DMS153 (cell line): ENCODE results near the gene TPBGL.

Experiments
- DNase-seq: peaks from one replicate; lab custom pipeline; 2025; lab: John Stamatoyannopoulos, UW

TPBGL gene

DNA sequence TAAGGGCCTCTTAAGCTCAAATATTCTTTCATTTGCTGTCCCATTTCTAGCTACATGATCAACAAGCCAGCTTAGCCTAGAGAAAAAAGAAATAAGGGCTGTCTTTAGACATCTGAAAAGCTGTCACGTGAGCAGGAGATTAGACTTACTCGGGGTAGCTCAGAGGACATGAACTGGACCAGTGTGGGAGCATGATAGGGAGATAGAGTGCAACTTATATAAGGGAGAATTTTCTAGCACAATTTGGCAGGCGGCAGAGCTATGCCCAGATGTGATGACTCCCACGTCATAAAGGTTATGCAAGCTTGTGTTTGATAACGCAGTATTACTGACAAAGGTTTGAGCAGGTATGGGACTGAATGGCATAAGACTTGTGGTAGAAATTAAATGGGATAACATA lies 28.2 kb upstream of the TPBGL start:
- no peak for DNase-seq

DNA sequence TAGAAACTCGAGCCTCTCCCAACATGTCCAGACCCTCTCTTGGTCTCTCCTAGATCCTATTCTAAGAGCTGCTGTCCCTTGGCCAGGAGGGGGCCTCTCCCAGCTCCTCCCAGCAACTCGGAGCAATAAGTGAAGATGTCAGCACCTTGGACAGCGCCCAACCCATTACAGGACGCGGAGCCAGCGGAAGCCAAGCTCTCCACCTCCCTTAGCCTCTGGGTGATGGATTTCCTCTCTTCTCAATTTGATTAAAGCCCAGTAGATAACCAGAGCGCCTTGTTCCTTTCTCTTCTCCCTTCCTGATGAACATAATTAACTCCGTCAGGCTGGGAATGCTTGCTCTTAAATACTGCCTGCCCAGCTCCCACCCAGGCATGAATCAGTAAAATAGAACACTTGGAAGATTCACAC lies 26.2 kb upstream of the TPBGL start:
- DNase-seq, result no peak

DNA sequence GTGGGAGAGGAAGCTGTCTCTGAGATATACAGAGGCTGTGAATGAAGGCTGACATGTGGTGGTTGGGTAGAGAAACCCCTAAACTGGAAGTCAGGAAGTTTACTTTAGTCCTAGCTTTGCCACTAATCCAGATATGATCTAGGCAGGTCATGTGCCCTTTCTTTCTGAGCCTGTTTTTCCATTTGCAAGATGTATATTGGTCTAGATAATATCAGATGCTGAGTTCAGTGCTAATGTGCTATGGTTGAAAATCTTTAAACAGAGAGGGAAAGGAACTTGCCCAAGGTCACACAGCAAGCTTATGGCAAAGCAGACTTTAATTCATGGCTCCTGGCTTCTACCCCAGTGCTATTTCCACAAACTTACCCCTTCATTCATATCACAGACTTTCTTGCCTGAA lies 25.7 kb upstream of the TPBGL start:
- no peak for DNase-seq

DNA sequence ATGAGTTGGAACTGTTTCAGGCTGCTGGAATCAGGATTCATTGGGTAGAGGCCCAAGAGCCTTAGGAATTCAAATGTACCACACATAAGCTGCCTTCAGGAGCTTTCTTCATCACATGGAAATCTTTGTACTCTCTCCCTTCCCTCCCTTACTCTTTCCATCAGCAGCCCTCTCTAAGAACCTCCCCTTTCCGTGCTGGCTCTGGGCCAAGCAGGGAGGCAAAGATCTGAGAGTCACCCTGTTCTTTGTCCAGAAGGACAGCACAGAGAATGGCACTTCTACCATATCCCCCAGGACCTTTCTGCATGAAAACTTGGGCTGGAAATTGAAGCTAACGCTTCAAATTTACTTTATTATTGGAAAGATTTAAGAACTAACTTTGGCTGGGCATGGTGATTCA lies 20.7 kb upstream of the TPBGL start:
- DNase-seq, result no peak

DNA sequence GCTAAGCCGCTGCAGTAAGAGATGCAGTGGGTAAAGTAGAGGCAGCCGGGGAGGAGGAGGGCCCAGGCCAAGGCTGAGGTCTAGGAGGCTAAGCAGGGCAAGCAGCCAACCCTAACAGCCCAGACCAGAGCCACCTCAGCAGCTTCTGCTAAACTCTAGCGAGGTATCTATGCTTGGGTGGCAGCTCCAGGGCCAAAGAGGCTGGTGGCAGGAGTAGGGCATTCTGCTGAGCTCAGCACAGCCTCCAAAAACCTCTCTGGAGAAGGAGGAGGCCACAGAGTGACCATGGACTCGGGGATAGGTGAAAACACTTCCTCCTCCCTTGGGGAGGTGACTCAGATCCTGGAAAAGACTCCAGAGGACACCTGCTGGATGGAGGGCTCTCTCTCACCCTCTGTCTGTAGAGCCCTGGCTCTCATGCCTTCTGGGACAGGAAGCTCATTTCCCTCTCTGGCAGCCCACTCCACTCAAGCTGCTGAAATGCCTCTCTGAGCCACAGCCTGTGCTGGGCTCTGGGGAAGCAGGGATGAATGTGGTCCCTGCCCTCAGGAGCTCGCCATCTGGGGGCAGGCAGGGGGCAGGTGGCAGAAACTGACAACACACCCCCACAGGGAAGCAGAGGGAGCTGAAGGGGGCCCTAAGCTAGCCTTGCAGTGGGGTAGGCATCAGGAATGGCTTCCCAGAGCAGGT lies 16.5 kb upstream of the TPBGL start:
- no peak for DNase-seq

DNA sequence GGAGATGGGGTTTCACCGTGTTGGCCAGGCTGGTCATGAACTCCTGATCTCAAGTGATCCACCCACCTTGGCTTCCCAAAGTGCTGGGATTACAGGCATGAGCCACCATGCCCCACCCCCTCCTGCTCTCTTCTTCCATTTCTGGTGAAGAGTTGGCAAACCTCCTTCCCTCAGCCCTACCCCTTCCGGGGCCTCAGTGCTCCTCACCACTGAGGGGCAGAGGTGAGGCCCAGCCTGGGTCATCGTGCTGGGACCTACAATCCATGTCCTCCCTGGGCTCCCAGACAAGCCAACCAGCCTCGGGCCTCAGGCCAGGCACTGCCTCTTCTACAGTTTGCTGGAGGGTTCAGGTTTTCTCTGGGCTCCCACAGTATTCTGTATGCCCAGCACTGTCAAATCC lies 14.8 kb upstream of the TPBGL start:
- no peak for DNase-seq

DNA sequence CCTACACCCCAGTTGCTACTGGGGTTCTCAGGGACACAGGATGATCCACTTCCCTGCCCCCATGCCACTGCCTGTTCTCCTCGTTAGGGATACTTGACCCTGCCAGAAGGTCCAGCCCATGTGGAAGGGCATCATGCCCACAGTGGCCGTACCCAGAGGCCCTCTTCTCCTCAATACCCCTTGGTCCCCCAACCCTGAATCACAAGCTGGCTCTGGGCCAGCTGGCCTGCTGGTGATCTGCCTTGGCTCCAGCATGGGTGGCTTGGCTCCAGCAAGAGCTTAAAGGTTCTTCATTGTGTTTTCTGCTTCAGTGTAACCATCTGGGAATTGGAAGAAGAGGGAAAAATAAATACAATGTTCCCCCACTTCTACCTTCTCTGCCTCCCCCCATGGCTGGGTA lies 11.1 kb upstream of the TPBGL start:
- no peak for DNase-seq

DNA sequence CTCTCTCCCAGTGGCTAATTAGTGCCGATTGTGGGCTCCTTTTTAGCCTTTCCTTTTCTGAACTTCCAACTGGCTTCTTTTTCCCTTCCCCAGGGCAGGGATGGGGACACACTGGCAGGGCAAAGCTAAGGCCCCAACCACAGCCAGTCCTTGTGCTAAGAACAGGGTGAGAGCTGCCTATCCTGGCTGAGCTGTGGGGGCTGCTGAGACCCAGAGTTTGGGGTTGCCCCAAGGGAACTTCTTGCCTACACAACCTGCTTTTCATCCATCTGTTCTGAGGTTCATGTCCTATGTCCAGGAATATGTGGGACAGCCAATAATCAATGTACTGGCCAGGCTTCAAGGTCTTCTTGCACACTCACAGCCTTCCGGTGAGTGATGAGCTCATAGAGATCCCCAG lies 10.0 kb upstream of the TPBGL start:
- DNase-seq, result no peak

DNA sequence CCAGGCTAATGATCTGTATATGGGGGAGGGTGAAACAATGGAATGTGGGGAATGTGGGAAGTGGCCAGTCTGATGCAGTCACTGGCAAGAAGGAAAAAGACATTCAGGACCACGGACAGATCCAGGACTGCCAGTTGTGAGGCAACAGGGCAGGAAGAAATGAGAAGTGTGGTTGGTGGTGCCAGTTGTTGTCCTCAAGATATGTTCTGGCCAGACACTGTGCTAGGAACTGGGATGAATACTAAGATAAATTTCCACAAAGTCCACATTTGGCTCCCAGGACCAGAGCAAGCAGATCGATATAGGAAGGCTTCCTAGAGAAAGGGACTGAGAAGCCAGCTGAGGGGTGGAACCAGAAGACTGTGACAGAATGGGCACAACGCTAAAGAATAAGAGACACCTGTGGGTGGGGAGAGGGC lies 6.8 kb upstream of the TPBGL start:
- no peak for DNase-seq

DNA sequence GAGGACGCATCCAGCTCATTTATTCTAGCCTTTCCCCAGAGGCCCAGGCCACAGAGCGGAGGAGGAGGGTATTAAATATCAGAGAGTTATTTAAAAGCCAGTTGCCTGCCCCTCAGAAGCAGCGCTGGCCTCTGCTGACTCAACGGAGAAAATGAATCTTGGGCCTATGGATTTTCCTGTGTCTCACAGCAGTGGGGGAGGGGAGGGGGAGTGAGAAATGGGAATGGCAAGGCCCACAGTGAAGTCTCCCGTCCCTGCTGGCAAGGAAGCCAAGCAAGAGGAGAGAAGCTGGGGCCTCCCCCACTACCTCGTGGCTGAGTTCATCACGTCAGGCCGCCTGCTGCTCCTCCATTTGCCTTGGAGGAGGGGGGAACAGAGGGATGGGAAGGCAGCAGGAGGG lies 4.5 kb upstream of the TPBGL start:
- no peak for DNase-seq

DNA sequence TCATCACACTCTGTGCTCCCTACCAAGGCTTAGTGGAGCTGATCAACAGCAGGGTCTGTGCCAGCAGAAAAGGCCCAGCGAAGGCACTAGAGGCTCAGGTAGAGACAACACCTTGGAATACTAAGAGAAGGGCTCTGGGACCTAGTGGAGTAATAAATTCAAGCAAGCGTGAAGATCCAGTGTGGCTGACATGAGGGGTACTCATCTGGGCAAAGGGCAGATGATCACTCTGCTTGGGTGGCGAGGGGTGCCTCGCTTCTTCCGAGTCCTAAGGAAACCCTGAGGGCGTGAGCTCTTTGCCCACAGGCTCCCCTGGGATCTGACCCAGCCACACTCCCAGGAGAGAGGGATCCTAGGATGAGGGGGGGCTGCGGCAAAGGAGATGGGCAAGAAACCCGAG lies 3.5 kb upstream of the TPBGL start:
- no peak for DNase-seq

DNA sequence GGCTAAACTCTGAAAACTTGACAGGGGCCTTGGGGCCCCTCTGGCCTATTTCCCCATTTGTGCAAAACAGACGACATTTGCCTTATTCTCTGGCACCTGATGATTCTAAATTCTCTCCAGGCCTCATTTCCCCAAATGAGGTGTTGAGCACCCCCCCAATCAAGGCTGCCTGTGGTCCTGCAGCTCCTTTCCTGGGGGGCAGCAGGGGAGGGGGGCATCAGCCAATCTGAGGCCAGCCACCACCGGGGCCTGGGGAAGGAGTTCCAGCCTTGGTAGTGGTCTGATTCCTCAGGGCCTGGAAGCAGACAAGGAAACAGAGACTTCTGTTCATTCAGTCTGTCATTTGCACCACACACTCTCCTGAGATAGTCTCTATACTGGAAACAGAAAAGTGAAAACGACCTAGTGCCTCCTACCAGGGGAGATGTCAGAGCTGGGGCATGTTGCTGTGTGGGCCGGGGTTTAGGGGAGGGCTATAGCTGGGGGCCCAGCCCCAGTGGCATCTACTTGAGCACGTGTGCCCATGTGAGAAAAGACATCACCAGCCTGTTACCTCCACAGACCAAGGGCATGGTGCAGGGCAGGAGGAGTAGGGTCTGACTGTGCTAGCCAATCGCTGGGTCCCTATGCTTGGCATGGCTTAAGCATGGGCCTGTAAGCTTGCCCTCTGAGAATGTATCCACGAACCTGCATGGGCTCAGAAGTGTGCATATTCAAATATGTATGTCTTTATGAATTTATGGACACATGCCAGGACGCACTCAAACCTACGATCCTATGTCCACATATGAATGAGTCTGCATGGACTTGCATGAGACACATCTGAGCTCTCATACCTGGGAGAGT lies 1.8 kb upstream of the TPBGL start:
- no peak for DNase-seq

DNA sequence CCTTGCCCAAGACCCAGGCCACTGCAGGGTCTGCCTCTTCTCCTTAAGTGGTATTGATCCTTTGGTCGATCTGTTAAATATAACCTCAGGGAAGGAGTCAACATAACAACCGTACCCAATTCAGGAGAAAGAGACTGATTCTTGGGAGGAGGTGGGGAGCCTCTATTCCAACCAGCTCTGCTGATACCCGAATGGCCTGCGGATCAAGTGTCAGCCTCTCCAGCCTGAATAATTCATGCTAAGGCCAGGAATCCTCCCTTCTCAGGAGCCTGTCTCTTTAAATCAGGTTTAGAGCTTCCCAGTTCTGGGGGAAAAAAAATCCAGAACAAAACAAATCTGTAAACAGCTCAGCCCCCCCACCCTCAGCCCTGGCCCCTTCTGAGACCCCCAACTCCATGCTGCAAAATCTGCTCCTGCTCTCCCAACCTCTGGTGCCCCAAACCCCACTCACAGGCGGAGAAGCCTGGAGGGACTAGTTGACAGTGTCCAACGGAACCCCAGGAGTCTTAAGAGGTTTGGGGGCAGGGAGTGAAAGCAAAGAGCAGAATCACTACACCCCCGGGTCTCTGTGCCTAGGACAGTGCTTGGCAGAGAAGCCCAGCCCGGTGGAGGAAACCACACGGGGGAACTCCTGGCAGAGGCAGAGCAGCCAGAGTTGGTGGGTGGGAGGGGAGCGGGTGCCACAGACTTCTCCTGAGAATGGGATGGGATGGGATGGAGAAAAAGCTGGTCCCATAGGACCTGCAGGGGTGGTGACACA lies 863 bp upstream of the TPBGL start:
- DNase-seq, result no peak

DNA sequence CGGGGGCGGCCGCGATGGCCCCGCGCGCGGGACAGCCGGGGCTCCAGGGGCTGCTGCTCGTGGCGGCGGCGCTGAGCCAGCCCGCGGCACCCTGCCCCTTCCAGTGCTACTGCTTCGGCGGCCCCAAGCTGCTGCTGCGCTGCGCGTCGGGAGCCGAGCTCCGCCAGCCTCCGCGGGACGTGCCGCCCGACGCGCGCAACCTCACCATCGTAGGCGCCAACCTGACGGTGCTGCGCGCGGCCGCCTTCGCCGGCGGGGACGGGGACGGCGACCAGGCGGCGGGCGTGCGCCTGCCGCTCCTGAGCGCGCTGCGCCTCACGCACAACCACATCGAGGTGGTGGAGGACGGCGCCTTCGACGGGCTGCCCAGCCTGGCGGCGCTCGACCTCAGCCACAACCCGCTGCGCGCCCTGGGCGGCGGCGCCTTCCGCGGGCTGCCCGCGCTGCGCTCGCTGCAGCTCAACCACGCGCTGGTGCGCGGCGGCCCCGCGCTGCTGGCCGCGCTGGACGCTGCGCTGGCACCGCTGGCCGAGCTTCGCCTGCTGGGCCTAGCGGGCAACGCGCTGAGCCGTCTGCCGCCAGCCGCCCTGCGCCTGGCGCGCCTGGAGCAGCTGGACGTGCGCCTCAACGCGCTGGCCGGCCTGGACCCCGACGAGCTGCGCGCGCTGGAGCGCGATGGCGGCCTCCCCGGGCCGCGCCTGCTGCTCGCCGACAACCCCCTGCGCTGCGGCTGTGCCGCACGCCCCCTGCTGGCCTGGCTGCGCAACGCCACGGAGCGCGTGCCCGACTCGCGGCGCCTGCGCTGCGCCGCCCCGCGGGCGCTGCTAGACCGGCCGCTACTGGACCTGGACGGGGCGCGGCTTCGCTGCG lies 697 bp downstream of the TPBGL start:
- peak; percentile 21 for DNase-seq

DNA sequence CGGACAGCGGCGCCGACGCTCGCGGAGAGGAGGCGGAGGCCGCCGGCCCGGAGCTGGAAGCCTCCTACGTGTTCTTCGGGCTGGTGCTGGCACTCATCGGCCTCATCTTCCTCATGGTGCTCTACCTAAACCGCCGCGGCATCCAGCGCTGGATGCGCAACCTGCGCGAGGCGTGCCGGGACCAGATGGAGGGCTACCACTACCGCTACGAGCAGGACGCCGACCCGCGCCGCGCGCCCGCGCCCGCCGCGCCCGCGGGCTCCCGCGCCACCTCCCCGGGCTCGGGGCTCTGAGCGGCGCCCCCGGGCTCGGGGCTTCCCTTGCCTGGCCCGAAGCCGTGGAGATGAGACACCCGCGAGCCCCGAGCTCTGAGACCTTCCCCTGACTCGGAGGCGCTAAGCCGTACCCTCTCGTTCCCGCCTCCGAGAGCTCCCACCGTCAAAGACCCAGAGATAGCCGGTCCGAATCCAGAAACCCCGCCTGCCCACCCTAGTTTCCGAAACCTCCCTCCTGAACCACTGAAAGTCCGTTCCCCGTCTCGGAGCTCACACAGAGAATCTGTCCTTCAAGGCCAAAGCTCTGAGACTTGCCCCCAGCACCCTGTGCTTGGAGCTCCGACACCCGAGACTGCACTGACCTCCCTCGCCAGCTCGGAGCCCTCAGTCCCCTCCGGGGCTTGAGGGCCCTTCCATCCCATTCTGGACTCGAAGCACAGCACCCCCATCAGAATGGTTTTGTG lies 1.5 kb downstream of the TPBGL start:
- no peak for DNase-seq

DNA sequence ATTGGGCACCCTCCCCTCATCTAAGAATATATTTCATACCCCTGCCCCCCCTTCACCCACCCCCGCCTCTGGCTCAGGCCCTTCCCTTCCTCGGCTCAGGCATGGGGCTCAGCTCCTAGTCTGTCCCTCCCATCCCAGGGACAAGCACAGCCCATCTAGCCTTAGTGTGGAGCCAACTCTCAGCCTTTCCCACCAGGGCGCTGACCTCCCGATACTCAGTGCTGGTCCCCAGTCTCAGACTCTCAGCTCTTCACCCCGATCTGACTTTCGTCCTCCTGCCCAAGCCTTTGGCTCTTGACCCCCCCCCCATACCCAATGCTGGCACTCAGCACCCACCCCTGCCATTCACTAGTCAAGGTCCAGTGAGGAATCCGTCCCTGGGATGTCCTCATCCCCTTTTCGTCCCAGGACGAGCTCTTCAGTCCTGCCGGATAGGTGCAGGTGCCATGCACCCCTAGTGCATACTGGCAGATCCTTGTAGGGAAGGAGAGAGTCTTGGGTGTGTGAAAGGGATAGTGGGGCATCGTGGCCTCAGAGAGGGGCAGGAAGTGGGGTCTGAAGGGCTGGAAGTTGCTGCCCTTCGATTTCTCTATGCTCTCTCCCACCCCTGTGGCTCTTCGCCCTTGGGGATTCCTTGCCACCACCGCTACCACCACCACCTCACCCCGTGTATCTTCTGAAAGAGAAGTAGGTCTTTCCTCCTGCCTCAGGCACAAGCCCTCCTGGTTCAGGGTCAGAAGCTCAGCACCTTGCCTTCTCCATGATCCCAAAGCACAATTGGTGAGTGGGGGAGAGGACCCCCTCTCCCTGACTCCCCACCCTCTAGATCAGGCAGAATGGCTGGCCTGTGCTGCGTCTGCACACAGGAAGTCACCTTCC lies 2.4 kb downstream of the TPBGL start:
- DNase-seq, result no peak

DNA sequence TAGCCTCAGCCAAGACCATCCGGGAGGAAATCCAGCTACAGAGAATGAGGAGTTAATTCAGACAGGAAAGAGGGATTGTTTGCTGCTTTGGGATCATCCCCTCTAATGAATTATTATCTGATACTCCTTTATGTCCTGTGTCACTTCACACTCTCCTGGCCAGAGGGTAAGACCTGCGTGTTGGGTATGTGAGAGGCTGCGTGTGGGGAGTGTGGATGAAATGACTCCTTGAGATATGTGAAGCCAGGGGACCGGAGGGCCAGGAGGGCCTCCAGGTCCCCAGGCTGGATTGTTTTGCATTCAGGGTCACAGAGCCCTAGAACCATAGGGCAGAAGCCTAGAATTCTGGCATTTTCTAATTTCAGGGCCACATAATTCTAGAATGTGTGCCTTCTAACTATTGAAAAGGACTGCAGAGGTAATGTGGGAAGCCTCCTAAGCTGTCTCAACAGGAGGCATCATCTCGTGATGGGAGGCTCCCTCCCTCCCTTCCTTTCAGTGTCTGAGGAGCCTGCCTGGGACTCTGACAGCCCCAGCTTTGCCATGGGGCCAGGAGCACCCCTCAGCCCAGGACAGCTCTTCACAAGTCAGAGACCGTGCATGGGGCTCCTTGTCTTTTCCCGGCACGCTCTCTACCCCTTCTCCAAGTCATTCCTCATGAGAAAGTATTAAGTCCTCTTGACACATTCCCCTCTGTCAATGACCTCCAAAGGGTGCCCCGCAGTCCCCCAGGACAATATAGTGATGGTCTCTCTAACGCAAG lies 3.7 kb downstream of the TPBGL start:
- DNase-seq, result no peak

DNA sequence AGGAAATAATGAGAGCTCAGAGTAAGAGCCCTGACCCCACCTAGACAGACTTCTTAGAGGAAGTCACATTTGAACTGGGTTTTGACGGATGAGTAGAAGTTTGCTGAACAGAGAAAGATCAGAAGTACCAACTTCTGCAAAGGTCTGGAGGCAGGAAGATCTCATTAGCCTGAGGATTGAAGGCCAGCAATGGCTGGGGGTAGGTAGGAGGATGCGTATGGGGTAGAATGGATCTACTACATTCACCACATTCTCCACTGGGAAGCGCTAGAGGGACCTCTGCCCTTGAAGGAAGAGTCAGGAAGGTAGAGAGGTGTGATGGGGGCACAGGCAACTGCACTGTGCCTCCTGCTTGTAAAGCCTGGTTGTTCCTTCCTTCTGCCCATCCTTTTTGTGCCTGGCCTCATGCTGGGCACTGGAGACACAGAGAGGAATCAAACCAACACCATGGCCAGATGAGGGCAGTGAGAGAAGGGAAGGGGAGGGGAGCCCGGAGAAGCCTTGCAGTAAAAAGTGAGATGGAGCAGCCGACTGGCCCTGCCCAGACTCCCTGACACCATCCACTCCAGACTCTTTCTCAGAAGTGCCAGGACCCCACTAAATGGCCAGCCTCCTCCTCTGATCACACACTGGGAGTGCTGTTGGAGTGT lies 4.9 kb downstream of the TPBGL start:
- DNase-seq, result no peak
